Stimulated activated CD4-positive, alpha-beta T cell treated with anti-CD3 and anti-CD28 coated beads, Interleukin-2, amount 100 ng/mL, for 4 hours (primary cell): ENCODE results near the gene SKI.

Source experiments
- DNase-seq: peaks from one replicate; pipeline ENCODE4 v3.0.0-alpha.2; 2020; ENCODE audit warnings: low read depth

Gene SKI

GRCh38 chr1:2228157-2228594, at the start of gene SKI:
Gene SKI, plus strand, starts transcription at chr1:2228319. Its CDS starts 448 bp downstream, at chr1:2228767.
- no peak for DNase-seq

- no peak for DNase-seq
Observed at GRCh38 chr1:2178875-2179274, 49.2 kb upstream of the SKI start.

- no peak for DNase-seq
Observed at GRCh38 chr1:2179283-2180013, 48.7 kb upstream of the SKI start.

- DNase-seq, result no peak
Observed at GRCh38 chr1:2180297-2181245, 47.5 kb upstream of the SKI start.

- DNase-seq, result no peak
Observed at GRCh38 chr1:2181271-2181670, 46.8 kb upstream of the SKI start.

- no peak for DNase-seq
Observed at GRCh38 chr1:2181752-2182151, 46.4 kb upstream of the SKI start.

GRCh38 chr1:2182376-2182775, 45.7 kb upstream of the SKI start:
- no peak for DNase-seq

- no peak for DNase-seq
Observed at GRCh38 chr1:2183937-2184334, 44.2 kb upstream of the SKI start.

GRCh38 chr1:2184531-2184930, 43.6 kb upstream of the SKI start:
- no peak for DNase-seq

GRCh38 chr1:2184934-2185333, 43.2 kb upstream of the SKI start:
- DNase-seq, result no peak

- no peak for DNase-seq
Observed at GRCh38 chr1:2185880-2186855, 42.0 kb upstream of the SKI start.

GRCh38 chr1:2186901-2187300, 41.2 kb upstream of the SKI start:
- no peak for DNase-seq

- DNase-seq, result no peak
Observed at GRCh38 chr1:2187619-2188018, 40.5 kb upstream of the SKI start.

GRCh38 chr1:2188336-2188735, 39.8 kb upstream of the SKI start:
- no peak for DNase-seq

GRCh38 chr1:2189459-2190425, 38.4 kb upstream of the SKI start:
- DNase-seq, result peak; percentile 82

GRCh38 chr1:2190491-2190976, 37.6 kb upstream of the SKI start:
- no peak for DNase-seq

- DNase-seq, result no peak
Observed at GRCh38 chr1:2192031-2192995, 35.8 kb upstream of the SKI start.

GRCh38 chr1:2193514-2194281, 34.4 kb upstream of the SKI start:
- no peak for DNase-seq
